ENCODE data around the gene NTF3. TPM values are rescaled to one million over a fixed set of nuclear protein-coding genes. Genes with fewer than 3 reads are reported as not detected.

The NTF3 gene
- total RNA-seq, 6 experiments from 2014 or later, result 5.2 to 9.5 (median 8.6) TPM

DNA sequence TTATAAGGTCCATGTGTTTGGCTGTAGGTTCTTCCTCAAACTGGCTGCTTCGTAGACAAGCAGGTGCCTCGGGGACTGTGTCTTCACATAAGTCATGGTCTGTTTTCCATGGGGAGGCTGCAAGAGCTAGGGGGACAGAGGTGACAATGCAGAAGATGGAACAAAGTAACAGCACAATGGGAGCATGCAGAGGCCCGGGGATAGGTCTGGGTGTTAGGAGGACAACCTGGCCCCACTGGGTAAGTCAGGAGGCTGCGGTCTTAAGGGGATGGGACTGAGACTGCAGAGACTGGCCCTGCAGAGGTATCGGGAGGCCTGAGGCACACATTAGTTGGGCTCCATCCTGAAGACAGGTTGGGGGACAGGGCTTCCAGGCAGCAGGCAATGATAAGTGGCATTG is 88.9 kb downstream of the NTF3 start:
- no peaks in the 10 kb centered on the region for H3K36me3 Mint-ChIP-seq (ENCODE audit: low read depth)

GRCh38 chr12:5521456-5522325 is 89.8 kb downstream of the NTF3 start:
- H3K9me3 Mint-ChIP-seq, result no peaks in the 10 kb centered on the region
- H3K4me3 Mint-ChIP-seq, result no peak overlapping the region
- peaks cover 3% of the 10 kb centered on the region for H3K27me3 Mint-ChIP-seq (ENCODE audit: insufficient read depth)
- no peak overlapping the region for H3K27ac Mint-ChIP-seq
- H3K4me1 Mint-ChIP-seq (ENCODE audit: low read depth), result no peaks in the 10 kb centered on the region
- no peaks in the 10 kb centered on the region for H3K36me3 Mint-ChIP-seq (ENCODE audit: low read depth)
- no peak for TF ChIP-seq CTCF (IDR thresholded peaks at IDR 0.05)
- DNase-seq, result no peak

More for the DNA sequence above, 88.9 kb downstream of the NTF3 start:
- TF ChIP-seq CTCF (IDR thresholded peaks at IDR 0.05), result no peak
- DNase-seq, result no peak
- H3K4me3 Mint-ChIP-seq, result no peak overlapping the region
- H3K9me3 Mint-ChIP-seq, result no peaks in the 10 kb centered on the region
- H3K27ac Mint-ChIP-seq, result no peak overlapping the region
- H3K27me3 Mint-ChIP-seq (ENCODE audit: insufficient read depth), result peaks cover 3% of the 10 kb centered on the region
- H3K4me1 Mint-ChIP-seq (ENCODE audit: low read depth), result no peaks in the 10 kb centered on the region

DNA sequence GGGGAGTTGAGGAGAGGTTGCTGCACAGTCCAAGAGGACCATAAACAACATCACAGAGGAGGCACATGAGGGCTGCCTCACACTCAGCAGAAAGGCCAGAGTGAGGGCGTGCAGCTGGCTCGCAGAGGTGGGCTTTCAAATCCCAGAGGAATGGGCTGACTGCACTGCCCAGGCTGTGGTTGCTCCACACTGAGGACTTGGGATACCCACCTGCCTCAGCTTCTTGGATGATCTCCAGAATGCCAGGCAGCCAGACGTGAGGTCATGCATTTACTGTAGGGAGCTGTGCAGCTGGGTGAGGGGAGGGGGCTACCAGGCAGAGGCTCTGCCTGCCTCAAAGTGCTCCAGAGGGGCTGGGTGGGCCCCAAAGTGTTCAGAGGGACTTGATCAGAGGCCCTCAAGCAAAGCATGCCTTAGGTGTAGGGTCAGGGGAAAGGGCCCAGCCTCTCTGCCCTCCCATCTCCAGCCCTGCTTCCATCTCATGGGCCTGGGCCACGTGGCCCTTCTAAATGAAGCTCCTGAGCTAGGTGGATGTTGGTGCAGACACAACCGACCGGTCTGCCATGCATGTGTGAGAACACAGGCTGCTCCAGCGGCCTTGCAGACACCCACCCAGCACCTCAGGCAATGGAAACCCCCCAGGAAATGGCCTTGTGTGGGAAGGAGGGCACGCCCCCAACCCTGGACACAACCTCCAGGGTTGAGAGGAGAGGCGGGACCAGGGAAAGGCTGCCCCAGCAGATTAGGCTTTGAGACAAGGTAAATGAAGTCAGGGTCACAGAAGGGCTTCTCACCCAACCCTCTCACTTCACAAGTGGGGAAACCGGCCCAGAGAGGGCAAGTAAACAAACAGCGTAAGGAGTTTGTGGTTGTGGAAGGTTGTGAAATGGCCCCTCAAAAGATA is 90.8 kb downstream of the NTF3 start:
- H3K27me3 Mint-ChIP-seq (ENCODE audit: insufficient read depth), result peaks cover 3% of the 10 kb centered on the region
- H3K4me1 Mint-ChIP-seq (ENCODE audit: low read depth), result no peaks in the 10 kb centered on the region
- TF ChIP-seq CTCF (IDR thresholded peaks at IDR 0.05), result no peak
- H3K4me3 Mint-ChIP-seq, result no peak overlapping the region
- no peaks in the 10 kb centered on the region for H3K9me3 Mint-ChIP-seq
- no peaks in the 10 kb centered on the region for H3K36me3 Mint-ChIP-seq (ENCODE audit: low read depth)
- H3K27ac Mint-ChIP-seq, result no peak overlapping the region
- DNase-seq, result no peak

GRCh38 chr12:5523396-5524115 is 91.6 kb downstream of the NTF3 start:
- Mint-ChIP-seq H3K27ac (no peak overlapping the region), H3K4me1 (ENCODE audit: low read depth) (no peaks in the 10 kb centered on the region), H3K9me3 (no peaks in the 10 kb centered on the region), H3K4me3 (no peak overlapping the region), H3K27me3 (ENCODE audit: insufficient read depth) (peaks cover 3% of the 10 kb centered on the region), H3K36me3 (ENCODE audit: low read depth) (no peaks in the 10 kb centered on the region)
- DNase-seq, result no peak
- no peak for TF ChIP-seq CTCF (IDR thresholded peaks at IDR 0.05)

DNA sequence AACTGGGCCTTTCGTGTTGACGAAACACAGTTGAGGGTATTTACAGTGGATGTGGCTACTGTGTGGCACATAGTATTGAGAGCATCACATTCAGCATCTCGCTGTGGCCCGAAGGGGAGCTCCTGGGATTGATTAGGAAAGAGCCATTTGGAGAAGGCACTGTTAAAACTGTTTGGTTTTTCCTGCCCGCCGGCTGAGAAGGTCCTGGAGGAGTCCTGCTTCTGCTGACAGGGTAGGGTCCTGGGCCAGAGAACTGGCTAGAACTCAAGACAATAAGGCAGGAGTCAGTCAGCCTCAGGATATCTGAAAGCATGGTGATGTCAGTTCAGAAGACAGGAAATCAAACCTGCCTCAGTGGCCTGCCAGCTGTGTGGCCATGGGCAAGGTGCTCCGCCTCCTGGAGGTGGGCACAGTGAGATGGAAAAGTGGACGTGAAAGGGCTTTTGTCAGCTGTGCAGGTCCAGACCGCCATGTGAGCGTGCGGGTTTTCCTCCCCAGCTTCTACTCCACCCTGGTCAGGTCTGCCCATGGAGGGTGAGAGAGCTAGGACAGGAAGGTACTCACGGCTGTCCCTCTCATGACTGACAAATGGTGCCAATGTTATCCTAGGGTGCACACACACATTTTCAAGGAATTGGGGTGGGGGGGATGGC is 92.3 kb downstream of the NTF3 start:
- no peaks in the 10 kb centered on the region for H3K36me3 Mint-ChIP-seq (ENCODE audit: low read depth)
- no peak for TF ChIP-seq CTCF (IDR thresholded peaks at IDR 0.05)
- H3K4me1 Mint-ChIP-seq (ENCODE audit: low read depth), result no peaks in the 10 kb centered on the region
- H3K27ac Mint-ChIP-seq, result no peak overlapping the region
- H3K4me3 Mint-ChIP-seq, result no peak overlapping the region
- no peak for DNase-seq
- H3K9me3 Mint-ChIP-seq, result no peaks in the 10 kb centered on the region
- peaks cover 3% of the 10 kb centered on the region for H3K27me3 Mint-ChIP-seq (ENCODE audit: insufficient read depth)

All from HFFc6 (cell line).